CD4-positive, alpha-beta T cell treated with Interleukin-17A for 1 hour (primary cell): ENCODE measurements around the gene CMYA5.

Experiments used
- DNase-seq: peaks from one replicate; pipeline ENCODE4 v3.0.0-alpha.2; 2020

CMYA5 gene

GRCh38 chr5:79800979-79801827 is 111.6 kb downstream of the CMYA5 start:
- no peak for DNase-seq

GRCh38 chr5:79802406-79802805 is 112.8 kb downstream of the CMYA5 start:
- no peak for DNase-seq

GRCh38 chr5:79803007-79803406 is 113.4 kb downstream of the CMYA5 start:
- DNase-seq = no peak

- DNase-seq = no peak
Measured at GRCh38 chr5:79806741-79807140, 117.1 kb downstream of the CMYA5 start.

GRCh38 chr5:79809743-79810142 is 120.1 kb downstream of the CMYA5 start:
- no peak for DNase-seq

- DNase-seq = no peak
Measured at GRCh38 chr5:79811081-79811480, 121.4 kb downstream of the CMYA5 start.

- no peak for DNase-seq
Measured at GRCh38 chr5:79811904-79812303, 122.3 kb downstream of the CMYA5 start.

- no peak for DNase-seq
Measured at GRCh38 chr5:79814699-79815098, 125.1 kb downstream of the CMYA5 start.

GRCh38 chr5:79816014-79816413 is 126.4 kb downstream of the CMYA5 start:
- no peak for DNase-seq

GRCh38 chr5:79820648-79821047 is 131.0 kb downstream of the CMYA5 start:
- DNase-seq = no peak

GRCh38 chr5:79824444-79824843 is 134.8 kb downstream of the CMYA5 start:
- DNase-seq = no peak

- DNase-seq = no peak
Measured at GRCh38 chr5:79825802-79826201, 136.2 kb downstream of the CMYA5 start.

- no peak for DNase-seq
Measured at GRCh38 chr5:79827159-79827629, 137.6 kb downstream of the CMYA5 start.

GRCh38 chr5:79829260-79829659 is 139.6 kb downstream of the CMYA5 start:
- no peak for DNase-seq

GRCh38 chr5:79831381-79832309 is 142.0 kb downstream of the CMYA5 start:
- DNase-seq = no peak

- no peak for DNase-seq
Measured at GRCh38 chr5:79832911-79833310, 143.3 kb downstream of the CMYA5 start.

GRCh38 chr5:79834098-79834753 is 144.6 kb downstream of the CMYA5 start:
- DNase-seq = no peak

GRCh38 chr5:79834754-79835714 is 145.4 kb downstream of the CMYA5 start:
- no peak for DNase-seq

- DNase-seq = no peak
Measured at GRCh38 chr5:79837761-79838551, 148.3 kb downstream of the CMYA5 start.

- no peak for DNase-seq
Measured at GRCh38 chr5:79840084-79840990, 150.7 kb downstream of the CMYA5 start.
